Stimulated activated CD4-positive, alpha-beta T cell treated with anti-CD3 and anti-CD28 coated beads, Interleukin-1b, Interleukin-23, amount 100 ng/mL, for 24 hours (primary cell): ENCODE measurements around the gene GALNT6.
"Not testable (repeated sequence)": the region's sequence is repeated elsewhere in the genome, so short reads cannot be mapped to it uniquely, and the experiment has no call there.

ENCODE experiments used
- DNase-seq, 4 experiments: peaks; one replicate each; pipeline ENCODE4 v3.0.0-alpha.2; 2020; ENCODE audit warnings: low read depth in 4 of 4, low spot score in 1 of 4

The GALNT6 gene

GRCh38 chr12:51324953-51325352, 66.3 kb downstream of the GALNT6 start:
- DNase-seq: no peak

GRCh38 chr12:51323966-51324895, 67.0 kb downstream of the GALNT6 start, which contains the start of gene BIN2:
TSS of gene BIN2 (minus strand) at chr12:51324174. CDS start at chr12:51324102, 72 bp downstream.
- peak in 3 of 4 experiments; percentile 33 to 65 (median 53) for DNase-seq

- DNase-seq: peak in 2 of 4 experiments; percentile 19 to 36
Measured at GRCh38 chr12:51323317-51323960, 67.8 kb downstream of the GALNT6 start.

GRCh38 chr12:51322452-51322851, 68.8 kb downstream of the GALNT6 start:
- DNase-seq: peak in 1 of 4 experiments; percentile 38

GRCh38 chr12:51321882-51322281, 69.3 kb downstream of the GALNT6 start:
- no peak for DNase-seq

- DNase-seq: no peak
Measured at GRCh38 chr12:51320695-51321320, 70.4 kb downstream of the GALNT6 start.

GRCh38 chr12:51320311-51320694, 70.9 kb downstream of the GALNT6 start:
- no peak for DNase-seq

GRCh38 chr12:51318846-51319599, 72.2 kb downstream of the GALNT6 start:
- no peak for DNase-seq

- DNase-seq: not testable (repeated sequence)
Measured at GRCh38 chr12:51318057-51318806, 73.0 kb downstream of the GALNT6 start.

- no peak for DNase-seq
Measured at GRCh38 chr12:51311389-51311788, 79.8 kb downstream of the GALNT6 start.

GRCh38 chr12:51307655-51308593, 83.3 kb downstream of the GALNT6 start:
- no peak for DNase-seq

GRCh38 chr12:51306507-51306906, 84.7 kb downstream of the GALNT6 start:
- DNase-seq: no peak
